ENCODE results near the gene GNAQ. TPM values are rescaled to one million over a fixed set of nuclear protein-coding genes. Genes with fewer than 3 reads are reported as not detected.

The GNAQ gene
- total and polyA plus RNA-seq, 2 donors from 2014 or later = 16.2 to 83.4 TPM

DNA sequence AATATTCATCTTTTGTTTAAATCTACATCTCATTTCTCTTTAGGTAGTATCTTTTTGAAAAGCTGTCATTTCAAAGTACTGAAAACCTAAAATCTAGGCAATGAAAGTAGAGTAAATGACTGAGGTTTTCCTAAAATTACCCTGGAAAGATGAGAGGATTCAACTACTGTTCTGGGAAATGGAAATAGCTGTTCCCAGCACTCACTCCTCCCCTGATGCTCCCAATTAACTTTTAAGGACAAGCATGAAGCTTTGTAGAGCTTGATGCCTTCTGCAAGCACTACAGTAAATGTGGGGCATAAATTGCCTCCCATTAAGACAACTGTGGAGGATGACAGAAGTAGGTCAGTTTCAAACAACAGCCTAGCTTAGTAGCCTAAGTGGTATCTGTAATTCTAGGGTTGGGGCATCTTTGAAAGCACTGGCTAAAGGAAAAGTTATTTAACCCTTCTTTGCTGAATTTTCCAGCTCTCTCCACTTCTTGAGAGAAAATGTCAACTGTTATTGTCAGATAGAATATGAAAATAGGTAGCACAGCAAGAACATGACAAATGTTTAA lies 283.3 kb downstream of the GNAQ start:
- Histone ChIP-seq H3K9ac (ENCODE audit: low read length in 3 of 3) (no peak overlapping the region), H3K36me3 (ENCODE audit: control insufficient read depth in 2 of 3, insufficient read depth in 3 of 3, low read length in 3 of 3) (peaks cover 0 to 3% (median 0%) of the 10 kb centered on the region in 3 donors), H3K4me1 (ENCODE audit: control insufficient read depth in 2 of 3, insufficient read depth in 2 of 3, low read depth in 1 of 3, low read length in 3 of 3) (peaks cover 0 to 3% (median 0%) of the 10 kb centered on the region in 3 donors), H3K9me3 (ENCODE audit: control insufficient read depth in 2 of 3, insufficient read depth in 1 of 3, low read length in 3 of 3) (no peaks in the 10 kb centered on the region), H3K27me3 (ENCODE audit: control insufficient read depth, insufficient read depth, low read length) (no peaks in the 10 kb centered on the region), H3K27ac (ENCODE audit: low read depth in 2 of 2, low read length in 2 of 2) (no peak overlapping the region), H3K4me3 (ENCODE audit: low read length in 3 of 3) (no peak overlapping the region)
- intact Hi-C loops (cut with DNase I) = no loop called here
- TF ChIP-seq, protein P1, sequence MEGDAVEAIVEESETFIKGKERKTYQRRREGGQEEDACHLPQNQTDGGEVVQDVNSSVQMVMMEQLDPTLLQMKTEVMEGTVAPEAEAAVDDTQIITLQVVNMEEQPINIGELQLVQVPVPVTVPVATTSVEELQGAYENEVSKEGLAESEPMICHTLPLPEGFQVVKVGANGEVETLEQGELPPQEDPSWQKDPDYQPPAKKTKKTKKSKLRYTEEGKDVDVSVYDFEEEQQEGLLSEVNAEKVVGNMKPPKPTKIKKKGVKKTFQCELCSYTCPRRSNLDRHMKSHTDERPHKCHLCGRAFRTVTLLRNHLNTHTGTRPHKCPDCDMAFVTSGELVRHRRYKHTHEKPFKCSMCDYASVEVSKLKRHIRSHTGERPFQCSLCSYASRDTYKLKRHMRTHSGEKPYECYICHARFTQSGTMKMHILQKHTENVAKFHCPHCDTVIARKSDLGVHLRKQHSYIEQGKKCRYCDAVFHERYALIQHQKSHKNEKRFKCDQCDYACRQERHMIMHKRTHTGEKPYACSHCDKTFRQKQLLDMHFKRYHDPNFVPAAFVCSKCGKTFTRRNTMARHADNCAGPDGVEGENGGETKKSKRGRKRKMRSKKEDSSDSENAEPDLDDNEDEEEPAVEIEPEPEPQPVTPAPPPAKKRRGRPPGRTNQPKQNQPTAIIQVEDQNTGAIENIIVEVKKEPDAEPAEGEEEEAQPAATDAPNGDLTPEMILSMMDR (IDR thresholded peaks at IDR 0.05; ENCODE audit: borderline replicate concordance, extremely low read depth, insufficient read depth) = no peak
- no peak for FAIRE-seq
- no peak for DNase-seq

DNA sequence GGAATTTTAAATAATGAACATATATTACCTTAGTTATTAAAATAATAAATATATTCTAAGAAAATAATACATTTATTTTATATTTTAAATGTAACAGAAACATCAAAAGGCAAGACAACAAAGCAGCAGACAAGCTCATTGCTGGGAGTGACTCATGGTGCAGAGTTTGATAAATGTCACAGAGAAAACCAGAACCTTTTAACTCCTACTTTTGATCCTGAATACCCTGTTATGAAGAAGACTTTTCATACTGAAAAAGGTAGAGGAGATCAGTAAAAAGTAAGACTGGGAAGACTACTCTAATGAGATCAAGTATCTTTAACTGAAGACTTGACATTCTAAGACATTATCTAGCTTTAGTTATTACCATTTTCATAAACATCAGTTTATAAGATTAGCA lies 284.4 kb downstream of the GNAQ start:
- FAIRE-seq (no peak), DNase-seq (no peak)
- Histone ChIP-seq H3K36me3 (ENCODE audit: control insufficient read depth in 2 of 3, insufficient read depth in 3 of 3, low read length in 3 of 3) (peaks cover 0 to 3% (median 0%) of the 10 kb centered on the region in 3 donors), H3K4me1 (ENCODE audit: control insufficient read depth in 2 of 3, insufficient read depth in 2 of 3, low read depth in 1 of 3, low read length in 3 of 3) (no peaks in the 10 kb centered on the region), H3K27me3 (ENCODE audit: control insufficient read depth, insufficient read depth, low read length) (no peaks in the 10 kb centered on the region), H3K9me3 (ENCODE audit: control insufficient read depth in 2 of 3, insufficient read depth in 1 of 3, low read length in 3 of 3) (no peaks in the 10 kb centered on the region), H3K4me3 (ENCODE audit: low read length in 3 of 3) (no peak overlapping the region), H3K9ac (ENCODE audit: low read length in 3 of 3) (no peak overlapping the region), H3K27ac (ENCODE audit: low read depth in 2 of 2, low read length in 2 of 2) (no peak overlapping the region)
- intact Hi-C loops (cut with DNase I) = no loop called here
- TF ChIP-seq, protein P1 (IDR thresholded peaks at IDR 0.05; ENCODE audit: borderline replicate concordance, extremely low read depth, insufficient read depth) = no peak

DNA sequence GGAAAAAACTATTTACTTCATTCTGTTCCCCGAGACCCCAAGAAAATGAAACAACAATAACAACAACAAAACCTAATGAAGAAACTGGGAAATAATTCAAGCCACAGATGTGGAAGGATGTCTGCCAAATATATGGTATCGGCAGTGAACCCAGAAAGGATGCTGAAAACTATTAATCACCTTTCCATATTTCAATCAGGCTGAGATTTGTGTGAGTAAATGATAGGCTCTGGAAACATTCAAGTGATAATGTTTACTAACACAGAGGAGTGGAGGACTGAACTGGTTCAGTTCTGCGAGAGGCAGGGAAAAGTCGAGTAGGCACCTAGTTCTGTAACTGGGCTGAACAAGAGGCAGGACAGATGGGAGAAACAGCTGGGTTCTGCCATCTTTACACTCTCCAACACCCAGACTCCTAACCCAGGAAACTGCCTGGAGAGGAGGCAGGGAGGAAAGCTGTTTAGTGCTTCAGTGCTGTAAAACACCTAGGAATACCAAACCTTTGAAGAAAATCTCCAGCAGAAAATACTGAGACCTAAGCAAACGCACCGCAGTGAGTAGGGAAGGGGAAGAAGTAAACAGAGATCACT lies 286.7 kb downstream of the GNAQ start:
- no peaks in the 10 kb centered on the region for H3K9me3 ChIP-seq (ENCODE audit: control insufficient read depth in 2 of 3, insufficient read depth in 1 of 3, low read length in 3 of 3)
- DNase-seq (peak in 1 of 5 donors; percentile 34), FAIRE-seq (no peak)
- H3K27ac ChIP-seq (ENCODE audit: low read depth in 2 of 2, low read length in 2 of 2) = no peak overlapping the region
- intact Hi-C loops (cut with DNase I) = no loop called here
- H3K27me3 ChIP-seq (ENCODE audit: control insufficient read depth, insufficient read depth, low read length) = no peaks in the 10 kb centered on the region
- TF ChIP-seq, protein P1 (IDR thresholded peaks at IDR 0.05; ENCODE audit: borderline replicate concordance, extremely low read depth, insufficient read depth) = no peak
- peaks cover 0 to 3% (median 0%) of the 10 kb centered on the region in 3 donors for H3K36me3 ChIP-seq (ENCODE audit: control insufficient read depth in 2 of 3, insufficient read depth in 3 of 3, low read length in 3 of 3)
- no peak overlapping the region for H3K9ac ChIP-seq (ENCODE audit: low read length in 3 of 3)
- no peaks in the 10 kb centered on the region for H3K4me1 ChIP-seq (ENCODE audit: control insufficient read depth in 2 of 3, insufficient read depth in 2 of 3, low read depth in 1 of 3, low read length in 3 of 3)
- H3K4me3 ChIP-seq (ENCODE audit: low read length in 3 of 3) = no peak overlapping the region
